K562 (cell line): Measurements from ENCODE around the gene CDH1. TPM values are rescaled to one million over a fixed set of nuclear protein-coding genes. Genes with fewer than 3 reads are reported as not detected.

ENCODE experiments used
- ADNP ChIP-seq: fragments of 200-800 bp; sonication (Bioruptor generic); IDR thresholded peaks from 2 replicates; pipeline ENCODE4 v1.6.1; 2016; ENCODE audit warnings: missing genetic modification characterization, missing compliant biosample characterization
- CCNT2 ChIP-seq: IDR thresholded peaks from 2 replicates; pipeline ENCODE4 v1.6.1; 2011; ENCODE audit warnings: borderline replicate concordance, low read depth, mild to moderate bottlenecking, moderate library complexity, mixed read lengths, low read length; ENCODE audit not compliant: insufficient read length; ENCODE audit errors: extremely low read depth
- HBP1 ChIP-seq: fragments of 450-650 bp; formaldehyde crosslinking; IDR thresholded peaks from 2 replicates; pipeline ENCODE4 v1.4.0; 2022; ENCODE audit warnings: missing genetic modification characterization
- IFI16 ChIP-seq: fragments of 250-450 bp; sonication (Bioruptor Pico); IDR thresholded peaks from 2 replicates; pipeline ENCODE4 v2.1.2; 2022; ENCODE audit warnings: mild to moderate bottlenecking, inconsistent platforms
- MBD2 ChIP-seq: sonication (generic); IDR thresholded peaks from 2 replicates; pipeline ENCODE4 v1.6.1; 2016; ENCODE audit warnings: low read depth, borderline replicate concordance
- MYNN ChIP-seq, 2 experiments: sonication (generic); formaldehyde crosslinking in 1 of 2; IDR thresholded peaks; 2 replicates each; pipeline versions ENCODE4 v1.5.0 to v1.6.1; 2016 to 2020; ENCODE audit warnings: antibody characterized with exemption in 1 of 2, missing genetic modification reagents in 1 of 2
- NFIC ChIP-seq: fragments of 450-650 bp; IDR thresholded peaks from 2 replicates; pipeline ENCODE4 v1.6.1; 2017; ENCODE audit warnings: mild to moderate bottlenecking, inconsistent platforms
- RAD21 ChIP-seq, 2 experiments: fragments of 250-450 bp in 1 of 2; fragments of 450-650 bp in 1 of 2; sonication (Bioruptor Pico) in 1 of 2; formaldehyde crosslinking in 1 of 2; IDR thresholded peaks in 1 of 2; conservative IDR thresholded peaks in 1 of 2; 2 replicates each; pipeline versions ENCODE4 v1.4.0 to v1.8.0; 2020 to 2022; ENCODE audit warnings: mild to moderate bottlenecking in 2 of 2, moderate library complexity in 1 of 2
- SMAD4 ChIP-seq: fragments of 250-450 bp; sonication (Bioruptor Pico); conservative IDR thresholded peaks from 2 replicates; pipeline ENCODE4 v1.8.0; 2021; ENCODE audit warnings: inconsistent platforms, mild to moderate bottlenecking, moderate library complexity
- SP1 ChIP-seq: sonication (generic); formaldehyde crosslinking; IDR thresholded peaks from 2 replicates; pipeline ENCODE4 v1.8.1; 2022; ENCODE audit warnings: mild to moderate bottlenecking, missing genetic modification reagents
- TSHZ1 ChIP-seq: fragments of 250-450 bp; sonication (Bioruptor Pico); IDR thresholded peaks from 2 replicates; pipeline ENCODE4 v1.4.0; 2020; ENCODE audit warnings: mild to moderate bottlenecking, moderate library complexity
- ZBTB7A ChIP-seq: IDR thresholded peaks from 2 replicates; pipeline ENCODE4 v1.6.1; 2011; ENCODE audit warnings: low read depth, mild to moderate bottlenecking, low read length, moderate library complexity, borderline replicate concordance; ENCODE audit not compliant: control insufficient read depth
- ZNF174 ChIP-seq: fragments of 250-450 bp; sonication (Bioruptor Pico); IDR thresholded peaks from 2 replicates; pipeline ENCODE4 v1.4.0; 2020; ENCODE audit warnings: mild to moderate bottlenecking
- ZNF561 ChIP-seq: fragments of 450-650 bp; formaldehyde crosslinking; conservative IDR thresholded peaks from 2 replicates; pipeline ENCODE4 v1.4.0; 2020; ENCODE audit warnings: mild to moderate bottlenecking, moderate library complexity
- polyA plus RNA-seq, 8 experiments: library from polyadenylated mRNA; depleted of rRNA in 4 of 8; stranded (reverse) in 5 of 8; unstranded in 3 of 8; fragments of >200 nt; fragmentation: Nextera tagmentation in 2 of 8; fragmentation: Illumina TruSeq in 1 of 8; extraction: Ambion mirVana in 2 of 8; extraction: Trizol in 1 of 8; gene quantifications; 2 replicates each; pipeline versions ENCODE4 v1.2.1 to v1.2.3, GENCODE V29; 2011 to 2014; ENCODE audit warnings: inconsistent platforms in 1 of 8, missing spikeins in 1 of 8
- total RNA-seq, 7 experiments: library from RNA; depleted of rRNA in 6 of 7; stranded (reverse); fragments of >200 nt in 6 of 7; fragmentation: Illumina TruSeq in 2 of 7; extraction: Trizol in 2 of 7; gene quantifications; 2 replicates each; pipeline versions ENCODE4 v1.2.1 to v1.2.3, GENCODE V29; 2011 to 2021; ENCODE audit warnings: low replicate concordance in 1 of 7
- TF ChIP-seq, protein P1 (sequence below): sonication (generic); formaldehyde crosslinking; IDR thresholded peaks from 2 replicates; pipeline ENCODE4 v1.8.1; 2023; ENCODE audit warnings: mild to moderate bottlenecking, missing genetic modification reagents, moderate library complexity
- TF ChIP-seq, protein P2 (sequence below): fragments of 450-650 bp; IDR thresholded peaks from 2 replicates; pipeline ENCODE4 v1.6.1; 2018; ENCODE audit not compliant: partially characterized antibody

CDH1 gene
- total and polyA plus RNA-seq, 9 of the 15 experiments (the other 6 are each of a cell fraction or from before 2014, with no cell fraction given): 0.01 to 0.69 TPM; not detected in 7

GRCh38 chr16:68707340-68708152 is 29.5 kb upstream of the CDH1 start (continued):
- TF ChIP-seq TSHZ1 (CRISPR knock-in tag): no peak
- TF ChIP-seq ZNF561 (CRISPR knock-in tag): no peak
- TF ChIP-seq IFI16 (CRISPR knock-in tag): no peak
- TF ChIP-seq SMAD4 (CRISPR knock-in tag): no peak
- TF ChIP-seq HBP1 (CRISPR knock-in tag): no peak
- TF ChIP-seq, protein P1, sequence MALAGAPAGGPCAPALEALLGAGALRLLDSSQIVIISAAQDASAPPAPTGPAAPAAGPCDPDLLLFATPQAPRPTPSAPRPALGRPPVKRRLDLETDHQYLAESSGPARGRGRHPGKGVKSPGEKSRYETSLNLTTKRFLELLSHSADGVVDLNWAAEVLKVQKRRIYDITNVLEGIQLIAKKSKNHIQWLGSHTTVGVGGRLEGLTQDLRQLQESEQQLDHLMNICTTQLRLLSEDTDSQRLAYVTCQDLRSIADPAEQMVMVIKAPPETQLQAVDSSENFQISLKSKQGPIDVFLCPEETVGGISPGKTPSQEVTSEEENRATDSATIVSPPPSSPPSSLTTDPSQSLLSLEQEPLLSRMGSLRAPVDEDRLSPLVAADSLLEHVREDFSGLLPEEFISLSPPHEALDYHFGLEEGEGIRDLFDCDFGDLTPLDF: no peak
- 0 out of 2 replicates have a peak, but pooled peaks have one; percentile 31 for TF ChIP-seq MYNN (IDR thresholded peaks at IDR 0.05)
- no peak for TF ChIP-seq MYNN (CRISPR knock-in tag; IDR thresholded peaks at IDR 0.05)
- TF ChIP-seq MBD2: no peak
- TF ChIP-seq ZBTB7A: peak; percentile 65; the same call in 1 of the 2 replicates
- no peak for TF ChIP-seq CCNT2
- TF ChIP-seq, protein P2, sequence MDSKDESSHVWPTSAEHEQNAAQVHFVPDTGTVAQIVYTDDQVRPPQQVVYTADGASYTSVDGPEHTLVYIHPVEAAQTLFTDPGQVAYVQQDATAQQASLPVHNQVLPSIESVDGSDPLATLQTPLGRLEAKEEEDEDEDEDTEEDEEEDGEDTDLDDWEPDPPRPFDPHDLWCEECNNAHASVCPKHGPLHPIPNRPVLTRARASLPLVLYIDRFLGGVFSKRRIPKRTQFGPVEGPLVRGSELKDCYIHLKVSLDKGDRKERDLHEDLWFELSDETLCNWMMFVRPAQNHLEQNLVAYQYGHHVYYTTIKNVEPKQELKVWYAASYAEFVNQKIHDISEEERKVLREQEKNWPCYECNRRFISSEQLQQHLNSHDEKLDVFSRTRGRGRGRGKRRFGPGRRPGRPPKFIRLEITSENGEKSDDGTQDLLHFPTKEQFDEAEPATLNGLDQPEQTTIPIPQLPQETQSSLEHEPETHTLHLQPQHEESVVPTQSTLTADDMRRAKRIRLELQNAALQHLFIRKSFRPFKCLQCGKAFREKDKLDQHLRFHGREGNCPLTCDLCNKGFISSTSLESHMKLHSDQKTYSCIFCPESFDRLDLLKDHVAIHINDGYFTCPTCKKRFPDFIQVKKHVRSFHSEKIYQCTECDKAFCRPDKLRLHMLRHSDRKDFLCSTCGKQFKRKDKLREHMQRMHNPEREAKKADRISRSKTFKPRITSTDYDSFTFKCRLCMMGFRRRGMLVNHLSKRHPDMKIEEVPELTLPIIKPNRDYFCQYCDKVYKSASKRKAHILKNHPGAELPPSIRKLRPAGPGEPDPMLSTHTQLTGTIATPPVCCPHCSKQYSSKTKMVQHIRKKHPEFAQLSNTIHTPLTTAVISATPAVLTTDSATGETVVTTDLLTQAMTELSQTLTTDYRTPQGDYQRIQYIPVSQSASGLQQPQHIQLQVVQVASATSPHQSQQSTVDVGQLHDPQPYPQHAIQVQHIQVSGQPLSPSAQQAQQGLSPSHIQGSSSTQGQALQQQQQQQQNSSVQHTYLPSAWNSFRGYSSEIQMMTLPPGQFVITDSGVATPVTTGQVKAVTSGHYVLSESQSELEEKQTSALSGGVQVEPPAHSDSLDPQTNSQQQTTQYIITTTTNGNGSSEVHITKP: no peak
- TF ChIP-seq ZNF174 (CRISPR knock-in tag): no peak
- TF ChIP-seq NFIC: peak; percentile 85
- peak in 1 of 2 experiments; percentile 24; a peak in 1 of 4 replicates for TF ChIP-seq RAD21 (CRISPR knock-in tag; conservative IDR thresholded peaks at IDR 0.05 in 1 of 2, IDR thresholded peaks at IDR 0.05 in 1 of 2)
- peak; percentile 48; the same call in 1 of the 2 replicates for TF ChIP-seq ADNP (tag)
- TF ChIP-seq SP1: no peak
